HepG2 (cell line): Measurements from ENCODE around the gene SRCIN1. TPM values are rescaled to one million over a fixed set of nuclear protein-coding genes. Genes with fewer than 3 reads are reported as not detected.
A peak's percentile ranks its signal among the peaks of the same experiment; 100 is the strongest.

Source experiments
- DNMT3B ChIP-seq: conservative IDR thresholded peaks from 2 replicates; pipeline ENCODE4 v1.6.1; 2016; ENCODE audit warnings: missing biosample characterization, control low read depth
- FOXA1 ChIP-seq, 2 experiments: fragments of 450-650 bp in 1 of 2; sonication (generic) in 1 of 2; formaldehyde crosslinking in 1 of 2; IDR thresholded peaks; 2 replicates each; pipeline versions ENCODE4 v1.4.0 to v1.6.1; 2016 to 2020; ENCODE audit warnings: missing genetic modification reagents in 1 of 2
- GRHL1 ChIP-seq: sonication (generic); formaldehyde crosslinking; conservative IDR thresholded peaks from 2 replicates; pipeline ENCODE4 v1.8.0; 2022; ENCODE audit warnings: missing genetic modification reagents
- HMGXB4 ChIP-seq, 2 experiments: sonication (generic) in 1 of 2; formaldehyde crosslinking in 1 of 2; IDR thresholded peaks; 2 replicates each; pipeline versions ENCODE4 v1.4.0 to v1.6.1; 2018 to 2020; ENCODE audit warnings: missing genetic modification reagents in 2 of 2, borderline replicate concordance in 1 of 2, low read depth in 1 of 2, mild to moderate bottlenecking in 1 of 2, missing biosample characterization in 1 of 2
- KAT7 ChIP-seq: IDR thresholded peaks from 2 replicates; pipeline ENCODE4 v1.6.1; 2018; ENCODE audit warnings: borderline replicate concordance, missing compliant biosample characterization
- MYPOP ChIP-seq: sonication (generic); formaldehyde crosslinking; IDR thresholded peaks from 2 replicates; pipeline ENCODE4 v1.8.1; 2023; ENCODE audit warnings: mild to moderate bottlenecking, moderate library complexity, missing genetic modification reagents
- PTBP1 ChIP-seq: fragments of 200-400 bp; formaldehyde crosslinking; IDR thresholded peaks from 2 replicates; pipeline ENCODE4 v1.6.1; 2018; ENCODE audit warnings: low read length, low read depth; ENCODE audit not compliant: poor library complexity, severe bottlenecking
- RBM22 ChIP-seq: fragments of 200-400 bp; formaldehyde crosslinking; optimal IDR thresholded peaks from 2 replicates; pipeline ENCODE3; 2017; ENCODE audit warnings: mild to moderate bottlenecking, low read length, moderate library complexity
- SMARCC2 ChIP-seq: fragments of 450-650 bp; IDR thresholded peaks from 2 replicates; pipeline ENCODE4 v1.6.1; 2017; ENCODE audit warnings: antibody characterized with exemption, mild to moderate bottlenecking
- THAP9 ChIP-seq: sonication (generic); formaldehyde crosslinking; IDR thresholded peaks from 2 replicates; pipeline ENCODE4; 2020; ENCODE audit warnings: missing genetic modification reagents, mild to moderate bottlenecking, borderline replicate concordance
- U2AF2 ChIP-seq: fragments of 200-400 bp; formaldehyde crosslinking; IDR thresholded peaks from 2 replicates; pipeline ENCODE4 v1.6.1; 2017; ENCODE audit warnings: low read depth, mild to moderate bottlenecking, low read length
- UBTF ChIP-seq: sonication (generic); formaldehyde crosslinking; IDR thresholded peaks from 2 replicates; pipeline ENCODE4 v1.4.0; 2020; ENCODE audit warnings: mild to moderate bottlenecking, missing genetic modification reagents
- ZBTB42 ChIP-seq: sonication (generic); formaldehyde crosslinking; IDR thresholded peaks from 2 replicates; pipeline ENCODE4 v1.5.0; 2020; ENCODE audit warnings: mild to moderate bottlenecking, missing genetic modification reagents
- ZKSCAN5 ChIP-seq: sonication (generic); formaldehyde crosslinking; IDR thresholded peaks from 2 replicates; pipeline ENCODE4 v1.5.1; 2020; ENCODE audit warnings: mild to moderate bottlenecking, missing genetic modification reagents
- ZNF260 ChIP-seq: sonication (generic); formaldehyde crosslinking; IDR thresholded peaks from 2 replicates; pipeline ENCODE4 v1.4.0; 2020; ENCODE audit warnings: missing genetic modification reagents, low read depth, mild to moderate bottlenecking, borderline replicate concordance
- ZNF274 ChIP-seq: sonication (generic); formaldehyde crosslinking; IDR thresholded peaks from 2 replicates; pipeline ENCODE4 v1.5.1; 2020; ENCODE audit warnings: mild to moderate bottlenecking, missing genetic modification reagents
- ZNF44 ChIP-seq: sonication (generic); formaldehyde crosslinking; IDR thresholded peaks from 2 replicates; pipeline ENCODE4 v1.5.1; 2020; ENCODE audit warnings: mild to moderate bottlenecking, missing genetic modification reagents
- ZNF547 ChIP-seq: sonication (generic); formaldehyde crosslinking; IDR thresholded peaks from 2 replicates; pipeline ENCODE4 v1.5.1; 2020; ENCODE audit warnings: mild to moderate bottlenecking, missing genetic modification reagents
- polyA plus RNA-seq, 8 experiments: library from polyadenylated mRNA; depleted of rRNA in 3 of 8; stranded (reverse) in 7 of 8; unstranded in 1 of 8; fragments of >200 nt; fragmentation: Illumina TruSeq in 4 of 8; extraction: Trizol in 4 of 8; gene quantifications; 2 replicates each; pipeline versions ENCODE4 v1.2.1 to v1.2.3, GENCODE V29; 2011 to 2016; ENCODE audit warnings: low read depth in 4 of 8, missing spikeins in 1 of 8, mixed read lengths in 1 of 8; ENCODE audit not compliant: insufficient read depth in 1 of 8
- total RNA-seq, 5 experiments: library from RNA; depleted of rRNA; stranded (reverse); fragments of >200 nt; fragmentation: Illumina TruSeq; extraction: Trizol; gene quantifications; 2 replicates each; pipeline ENCODE4 v1.2.3, GENCODE V29; 2016; ENCODE audit warnings: low read depth in 1 of 5

The SRCIN1 gene
- total and polyA plus RNA-seq, 2 of the 13 experiments (the other 11 are each of a cell fraction or from before 2014, with no cell fraction given), result 1.2 to 9.6 TPM

- TF ChIP-seq MYPOP (CRISPR knock-in tag), result peak; percentile 55; the same call in 1 of the 2 replicates
- no peak for TF ChIP-seq KAT7
- TF ChIP-seq HMGXB4 (CRISPR knock-in tag; IDR thresholded peaks at IDR 0.05; ENCODE audit: borderline replicate concordance in 1 of 2, low read depth in 1 of 2), result peak in 1 of 2 experiments; percentile 44; a peak in 2 of 4 replicates
- TF ChIP-seq ZNF44, result no peak
- peak; percentile 74 for TF ChIP-seq PTBP1
- peak; percentile 85; the same call in 1 of the 2 replicates for TF ChIP-seq UBTF (CRISPR knock-in tag)
- TF ChIP-seq RBM22, result no peak
- TF ChIP-seq U2AF2, result no peak
- no peak for TF ChIP-seq GRHL1 (CRISPR knock-in tag)
- no peak for TF ChIP-seq FOXA1 (IDR thresholded peaks at IDR 0.05)
- 0 out of 2 replicates have a peak, but pooled peaks have one; percentile 18 for TF ChIP-seq FOXA1 (CRISPR knock-in tag; IDR thresholded peaks at IDR 0.05)
- no peak for TF ChIP-seq SMARCC2
- TF ChIP-seq ZNF260 (CRISPR knock-in tag), result no peak
- no peak for TF ChIP-seq ZKSCAN5 (CRISPR knock-in tag)
- TF ChIP-seq ZBTB42 (CRISPR knock-in tag), result no peak
- no peak for TF ChIP-seq ZNF547
- TF ChIP-seq DNMT3B (CRISPR knock-in tag), result no peak
- no peak for TF ChIP-seq ZNF274 (CRISPR knock-in tag)
- no peak for TF ChIP-seq THAP9 (CRISPR knock-in tag)
Observed at GRCh38 chr17:38510421-38511149, 95.2 kb downstream of the SRCIN1 start (continued).
